C4-2B (cell line): ENCODE results near the gene IRF5.

Experiments used
- CTCF ChIP-seq: fragments of 450-650 bp; conservative IDR thresholded peaks from 2 replicates; pipeline ENCODE4 v1.5.1; 2017; ENCODE audit warnings: mild to moderate bottlenecking
- ZFX ChIP-seq: fragments of 450-650 bp; IDR thresholded peaks from 2 replicates; pipeline ENCODE4 v1.6.1; 2017

GRCh38 chr7:128945668-128946366 is 8.1 kb downstream of the IRF5 start:
- no peak for TF ChIP-seq CTCF
- no peak for TF ChIP-seq ZFX
